Measurements from ENCODE around the gene CDHR2.

Gene CDHR2

GRCh38 chr5:176624142-176624541 is 75.0 kb downstream of the CDHR2 start:
- no peak for DNase-seq

DNA sequence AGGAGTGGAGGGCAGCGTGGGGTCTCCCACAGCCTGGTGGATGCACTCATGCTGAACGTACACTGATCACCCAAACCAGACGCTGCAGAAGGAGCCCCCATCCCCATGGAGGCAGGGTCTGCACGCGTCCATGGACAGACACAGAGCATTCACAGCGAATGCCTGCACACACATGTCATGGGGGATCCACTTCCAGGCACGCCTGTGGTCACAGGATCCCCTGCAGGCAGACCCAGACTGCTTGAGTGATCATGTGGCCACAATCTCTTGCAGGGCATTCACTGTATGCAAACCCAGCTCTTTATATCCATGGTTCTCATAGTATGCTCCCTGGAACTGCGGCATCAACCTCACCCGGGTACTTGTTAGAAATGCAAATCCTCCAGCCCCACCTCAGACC is 75.8 kb downstream of the CDHR2 start:
- DNase-seq: no peak

DNA sequence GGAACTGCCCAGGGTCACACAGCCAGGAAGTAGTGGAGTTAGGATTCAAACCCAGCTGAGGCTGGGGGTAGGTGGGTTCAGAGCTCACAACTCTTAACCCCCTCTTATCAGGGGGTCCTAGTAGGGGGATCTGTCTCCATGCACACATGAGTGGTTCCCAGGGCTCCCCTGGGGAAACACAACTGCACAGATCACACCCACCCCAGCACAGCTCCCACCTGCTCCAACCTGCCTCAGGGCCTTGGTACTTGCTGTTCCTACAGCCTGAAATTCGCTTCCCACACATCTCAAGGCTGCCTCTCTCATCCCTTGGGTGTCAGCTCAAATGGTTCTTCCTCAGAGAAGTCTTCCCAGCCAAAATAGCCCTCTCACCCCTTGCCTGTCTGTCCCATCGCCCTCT is 76.4 kb downstream of the CDHR2 start:
- no peak for DNase-seq

- DNase-seq: no peak
Observed at GRCh38 chr5:176625966-176626875, 77.1 kb downstream of the CDHR2 start.

DNA sequence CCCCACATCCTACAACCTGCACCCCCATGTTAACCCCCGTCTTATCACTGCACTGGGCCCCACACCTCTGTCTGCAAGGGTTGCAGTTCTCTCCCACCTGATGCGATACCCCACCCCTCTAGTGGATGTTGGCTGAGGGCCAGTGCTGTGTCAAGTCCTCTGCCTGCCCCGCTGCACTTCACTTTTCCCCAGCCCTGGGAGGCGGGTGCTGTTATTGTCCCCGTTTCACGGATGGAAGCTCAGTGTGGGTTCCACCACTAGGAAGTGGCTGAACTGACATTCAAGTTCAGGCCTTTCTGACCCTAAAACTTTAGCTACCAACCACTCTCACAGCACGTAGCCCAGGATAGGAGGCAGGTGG is 77.7 kb downstream of the CDHR2 start:
- no peak for DNase-seq

DNA sequence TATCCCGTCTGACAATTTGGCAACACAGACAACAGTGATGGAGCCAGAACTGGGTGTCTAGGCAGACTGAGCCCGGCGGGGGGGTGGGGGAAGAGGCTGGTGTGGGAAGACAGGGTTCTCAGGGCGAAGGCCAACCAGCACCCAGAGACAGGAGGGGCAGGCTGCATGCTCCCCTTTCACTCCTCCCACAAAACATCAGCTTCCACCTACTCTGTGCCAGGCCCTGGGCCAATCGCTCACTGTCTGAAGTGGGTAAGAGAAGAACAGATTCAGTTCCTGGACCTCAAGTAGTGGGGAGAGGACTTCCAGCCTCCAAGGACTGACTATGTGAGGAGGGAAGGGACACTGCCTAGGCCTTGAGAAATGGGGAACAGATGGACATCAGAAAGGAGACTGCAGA is 78.4 kb downstream of the CDHR2 start:
- no peak for DNase-seq

DNA sequence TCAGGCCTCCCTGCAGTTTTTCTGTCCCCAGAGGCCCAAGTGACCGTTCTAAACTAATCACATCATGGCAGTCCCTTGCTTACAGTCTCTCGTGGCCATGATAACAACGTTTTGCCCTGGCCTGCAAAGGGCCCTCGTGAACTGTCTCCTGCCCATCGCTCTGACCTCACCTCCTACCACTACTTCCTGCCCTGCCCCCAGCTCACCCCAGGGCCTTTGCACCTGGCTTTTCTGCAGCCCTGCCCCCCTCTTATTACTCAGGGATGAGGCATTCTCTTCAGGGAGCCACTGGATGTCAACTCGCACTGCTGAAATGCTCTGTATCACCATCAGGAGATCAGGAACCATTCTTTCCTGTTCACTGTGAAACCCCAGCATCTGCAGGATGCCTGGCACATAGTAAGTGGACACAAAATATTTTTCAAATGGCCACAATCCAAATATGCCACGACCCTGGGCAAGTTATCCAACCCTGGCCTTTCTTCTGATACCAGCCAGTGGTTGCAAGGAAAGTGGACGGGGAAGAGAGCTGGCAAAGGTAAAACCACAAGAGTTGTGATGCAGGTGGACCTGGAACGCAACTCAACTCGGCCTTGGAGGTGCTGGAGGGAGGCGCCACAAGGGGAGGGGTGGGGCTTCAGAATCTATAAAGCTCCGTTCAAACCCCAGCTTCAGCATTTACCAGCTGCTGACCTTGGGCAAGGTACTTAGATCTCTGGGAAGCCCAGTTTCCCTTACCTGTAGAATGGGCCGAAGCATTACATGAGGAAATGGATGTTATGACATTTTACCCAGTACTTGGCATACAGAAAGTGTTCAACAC is 79.5 kb downstream of the CDHR2 start:
- no peak for DNase-seq

GRCh38 chr5:176629317-176629852 is 80.2 kb downstream of the CDHR2 start:
- DNase-seq: no peak

- no peak for DNase-seq
Observed at GRCh38 chr5:176629853-176630680, 80.9 kb downstream of the CDHR2 start, which contains the start of the genes EIF4E1B and SNCB. Gene EIF4E1B (plus strand): TSS chr5:176630675. CDS start chr5:176642788, 12,113 bp downstream. Gene SNCB (minus strand): TSS chr5:176630534. CDS start chr5:176629654, 880 bp downstream.

DNA sequence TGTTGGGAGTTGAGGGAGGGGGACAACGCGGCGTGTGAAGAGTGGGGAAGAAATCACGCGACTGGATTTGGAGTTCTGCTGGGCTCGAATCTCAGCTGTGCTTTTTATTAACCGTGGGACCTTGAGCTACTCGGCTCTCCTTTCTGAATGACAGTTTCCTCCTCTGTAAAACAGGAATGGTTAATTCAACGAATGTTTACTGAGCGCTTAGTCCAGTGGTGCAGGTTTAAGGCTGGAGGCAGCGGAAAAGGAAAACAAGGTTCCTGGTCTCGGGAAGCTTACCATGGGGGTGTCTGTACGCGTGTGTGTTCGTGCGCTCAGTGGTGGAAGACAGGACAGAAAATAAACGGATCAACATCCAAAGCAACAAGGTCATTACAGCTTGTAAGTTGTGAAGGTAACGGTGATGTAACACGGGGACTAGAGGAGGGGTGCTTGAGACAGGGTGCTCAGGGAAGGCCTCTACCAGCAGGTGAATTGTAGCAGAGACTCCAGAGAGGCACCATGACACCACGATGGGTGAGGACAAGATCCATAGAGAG is 81.6 kb downstream of the CDHR2 start:
- no peak for DNase-seq

DNA sequence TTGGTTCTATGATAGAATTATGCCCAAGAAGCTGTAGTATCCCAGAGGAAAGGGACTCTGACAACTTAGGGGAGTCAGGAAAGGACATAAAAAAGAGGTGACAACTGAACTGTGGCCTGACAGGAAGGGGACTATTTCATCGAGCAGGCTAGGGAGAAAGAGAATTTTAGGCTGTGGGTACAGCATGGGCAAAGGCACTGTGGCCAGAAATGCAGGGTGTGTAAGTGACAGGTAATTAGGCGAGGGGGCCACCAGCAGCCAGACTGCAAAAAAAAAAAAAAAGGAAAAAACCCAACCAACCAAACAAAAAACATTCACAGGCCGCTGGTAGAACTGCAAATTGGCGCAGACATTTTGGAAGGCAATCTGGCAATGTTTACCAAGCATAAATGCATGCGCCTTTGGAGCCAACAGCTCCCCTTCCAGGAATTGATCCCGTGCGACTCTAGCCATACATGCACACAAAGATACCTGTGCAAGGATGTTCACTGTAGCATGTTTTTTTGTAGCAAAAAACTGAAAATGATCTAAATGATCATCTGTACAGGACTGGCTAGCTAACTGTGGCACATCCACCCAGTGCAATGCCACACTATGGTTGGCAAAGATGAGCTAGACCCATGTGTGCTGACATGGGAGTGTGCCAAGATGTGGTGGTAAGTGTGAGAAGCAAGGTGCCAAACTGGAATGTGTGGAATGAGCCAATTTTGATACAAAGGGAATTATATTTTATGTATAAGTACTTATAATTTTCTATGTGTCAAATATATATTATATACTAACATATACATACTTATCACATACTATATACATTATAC is 82.5 kb downstream of the CDHR2 start:
- DNase-seq: no peak

GRCh38 chr5:176632745-176633144 is 83.6 kb downstream of the CDHR2 start:
- DNase-seq: no peak

- no peak for DNase-seq
Observed at GRCh38 chr5:176633598-176633997, 84.5 kb downstream of the CDHR2 start.

- no peak for DNase-seq
Observed at GRCh38 chr5:176636426-176636825, 87.3 kb downstream of the CDHR2 start.

DNA sequence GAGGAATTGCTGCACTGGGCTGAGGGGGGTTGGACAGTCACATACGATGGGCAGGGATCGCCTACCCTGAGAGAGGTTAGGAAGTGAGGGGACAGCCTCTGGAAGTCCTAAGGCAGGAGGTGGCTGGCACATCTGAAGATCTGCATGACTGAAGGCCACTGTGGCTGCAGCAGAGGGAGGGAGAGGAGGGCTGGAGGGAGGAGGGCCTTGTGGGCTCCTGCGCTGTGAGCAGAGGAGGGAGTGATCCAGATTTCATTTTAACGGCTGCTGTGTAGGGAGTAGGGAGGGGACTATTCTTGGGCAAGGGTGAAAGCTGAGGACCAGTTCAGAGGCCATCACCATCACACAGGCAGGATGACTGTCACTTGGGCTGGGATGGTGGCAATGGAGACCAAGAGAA is 88.4 kb downstream of the CDHR2 start:
- no peak for DNase-seq

- no peak for DNase-seq
Observed at GRCh38 chr5:176638437-176638836, 89.3 kb downstream of the CDHR2 start.

DNA sequence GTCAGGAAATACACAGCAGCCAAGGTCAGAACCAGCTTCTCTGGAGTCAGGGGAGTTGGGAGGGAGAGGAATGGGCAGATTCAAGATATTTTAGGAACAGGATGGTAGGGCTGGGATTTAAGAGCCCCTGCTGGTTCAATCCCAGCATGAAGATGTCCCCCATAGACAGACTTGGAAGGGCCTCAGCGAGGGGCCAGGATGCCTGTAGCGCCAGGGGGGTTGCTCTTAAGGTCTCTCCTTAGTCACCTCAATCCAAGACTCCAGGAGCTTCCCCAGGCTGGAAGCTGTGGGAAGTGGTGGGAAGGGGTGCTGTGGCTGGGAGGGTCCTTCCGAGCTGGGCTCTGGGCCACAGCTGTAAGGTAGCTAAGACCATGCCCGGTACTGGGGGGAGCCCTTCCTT is 90.1 kb downstream of the CDHR2 start:
- DNase-seq: no peak

GRCh38 chr5:176639981-176640380 is 90.8 kb downstream of the CDHR2 start:
- DNase-seq: no peak

- no peak for DNase-seq
Observed at GRCh38 chr5:176640616-176641015, 91.5 kb downstream of the CDHR2 start.

DNA sequence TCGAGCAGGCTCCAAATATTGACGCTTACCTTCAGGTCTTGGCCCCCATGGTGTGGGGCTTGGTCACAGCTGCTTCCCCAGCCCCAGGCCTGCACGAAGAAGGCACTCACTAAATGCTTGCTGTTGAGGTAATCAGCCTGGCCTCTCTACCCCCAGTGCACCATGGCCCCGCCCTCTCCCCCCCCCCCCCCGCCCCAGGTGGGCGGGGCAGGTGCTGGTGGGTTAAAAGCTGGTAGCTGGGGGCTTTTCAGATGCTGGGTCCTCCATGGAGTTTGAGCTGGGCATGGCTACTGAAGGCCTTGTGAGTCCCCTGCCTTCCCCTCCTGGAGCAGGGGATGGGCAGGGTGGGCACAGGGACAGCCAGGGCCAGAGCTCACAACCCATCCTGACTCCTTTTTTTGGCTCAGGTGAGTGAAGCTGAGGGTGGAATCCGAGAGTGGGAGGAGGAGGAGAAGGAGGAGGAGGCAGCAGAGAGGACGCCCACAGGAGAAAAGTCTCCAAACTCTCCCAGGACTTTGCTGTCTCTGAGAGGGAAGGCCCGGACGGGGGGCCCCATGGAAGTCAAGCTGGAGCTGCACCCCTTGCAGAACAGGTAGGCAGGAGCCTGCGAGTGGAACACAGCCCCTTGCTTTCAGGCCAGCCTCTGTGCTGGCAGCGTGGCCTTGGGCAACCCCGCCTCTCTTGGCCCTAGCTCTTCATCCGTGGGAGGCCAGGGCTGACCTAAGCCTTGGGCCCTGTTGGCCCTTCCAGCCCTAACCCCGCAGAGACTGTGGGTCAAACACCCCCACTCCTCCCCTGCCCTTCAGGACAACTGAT is 93.7 kb downstream of the CDHR2 start:
- no peak for DNase-seq
